Activated CD4-positive, alpha-beta T cell treated with anti-CD3 and anti-CD28 coated beads, Interleukin-2, amount 50 U/mL, for 16 hours (primary cell): ENCODE measurements around the gene USP54.

Experiments
- DNase-seq: peaks from one replicate; pipeline ENCODE4 v3.0.0-alpha.2; 2020

USP54 gene

DNA sequence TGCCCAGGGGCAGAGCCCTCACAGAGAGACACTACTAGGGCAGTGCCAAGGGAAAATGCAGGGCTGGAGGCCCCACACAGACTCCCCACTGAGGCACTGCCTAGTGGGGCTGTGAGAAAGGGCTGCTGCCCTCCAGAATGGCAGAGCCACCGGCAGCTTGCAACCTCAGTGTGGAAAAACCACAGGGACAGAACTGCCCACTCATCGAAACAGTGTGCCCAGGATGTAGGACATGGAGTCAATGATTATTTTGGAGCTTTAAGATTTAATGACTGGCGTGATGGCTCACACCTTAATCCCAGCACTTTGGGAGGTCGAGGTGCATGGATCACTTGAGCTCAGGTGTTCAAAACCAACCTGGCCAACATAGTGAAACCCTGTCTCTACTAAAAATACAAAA, 130.2 kb downstream of the USP54 start:
- no peak for DNase-seq

DNA sequence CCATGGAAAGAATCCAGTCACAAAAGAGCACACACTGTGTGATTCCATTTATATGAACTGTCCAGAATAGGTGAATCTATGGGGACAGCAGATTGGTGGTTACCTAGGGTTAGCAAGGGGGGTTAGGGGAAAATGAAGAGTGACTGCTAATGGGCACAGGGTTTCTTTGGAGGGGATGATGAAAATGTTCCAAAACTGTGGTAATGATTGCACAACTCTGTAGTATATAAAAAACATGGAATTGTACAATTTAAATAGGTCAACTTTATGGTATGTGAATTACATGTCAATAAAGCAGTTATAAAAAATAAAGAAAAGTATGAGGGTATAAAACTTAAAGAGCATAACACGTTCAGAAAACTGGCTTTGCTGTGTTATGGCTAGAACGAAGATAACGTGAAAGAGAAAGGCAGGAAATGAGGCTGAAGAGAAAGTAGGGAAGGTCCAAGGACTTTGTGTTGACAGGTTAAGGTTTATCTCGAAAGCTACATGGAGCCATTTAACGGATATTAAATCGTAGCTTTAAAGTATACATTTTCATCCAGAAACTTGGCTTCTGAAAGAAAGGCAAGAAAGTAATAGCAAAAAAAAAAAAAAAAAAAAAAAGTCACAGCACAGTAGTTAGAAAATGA, 131.3 kb downstream of the USP54 start:
- DNase-seq, result no peak

DNA sequence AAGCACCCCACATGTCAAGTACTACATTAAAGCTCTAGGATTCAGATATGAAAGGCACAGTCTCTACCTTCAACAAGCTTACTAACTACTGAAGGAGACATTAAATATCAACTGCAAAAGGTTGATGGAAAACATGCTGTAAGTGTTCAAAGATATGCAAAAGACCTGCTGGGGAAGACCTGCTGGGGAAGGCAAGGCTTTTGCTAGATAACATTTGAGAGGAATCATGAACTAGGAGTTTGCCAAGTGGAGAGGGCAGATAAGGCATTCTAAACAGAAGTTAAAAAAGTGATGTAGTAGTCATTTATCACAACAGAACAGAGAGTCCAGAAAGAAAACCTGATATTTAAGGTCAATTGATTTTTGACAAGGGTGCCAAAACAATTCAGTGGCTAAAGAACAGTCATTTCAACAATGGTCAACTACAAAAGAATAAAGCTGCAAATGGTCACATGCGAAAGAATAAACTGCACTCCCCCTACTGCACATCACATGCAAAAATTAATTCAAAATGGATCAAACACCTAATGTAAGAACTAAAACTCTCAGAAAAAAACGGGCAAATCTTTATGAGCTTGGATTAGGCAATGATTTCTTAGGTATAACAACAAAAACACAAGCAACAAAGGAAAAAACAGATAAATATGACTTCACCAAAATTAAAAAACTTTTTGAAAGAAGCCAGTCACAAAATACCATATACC, 134.8 kb downstream of the USP54 start:
- DNase-seq, result no peak

DNA sequence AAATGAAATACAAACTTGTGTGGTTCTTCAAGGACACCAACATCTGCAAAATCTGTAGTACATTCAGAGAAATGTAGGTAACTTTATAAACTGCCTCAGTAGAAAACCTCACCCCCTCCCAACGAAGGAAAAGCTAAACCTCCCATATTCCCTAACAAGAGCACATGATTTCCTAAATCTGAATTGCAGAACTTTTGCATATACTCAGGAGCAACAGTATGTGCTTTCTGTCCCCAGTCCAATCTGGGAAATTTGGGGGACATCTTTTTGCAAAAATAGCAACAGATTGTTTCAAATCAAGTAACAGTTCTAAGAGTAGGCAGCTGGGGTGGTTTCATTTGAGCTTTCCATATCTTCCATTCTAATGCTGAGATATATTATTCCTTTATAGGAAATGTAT, 142.0 kb downstream of the USP54 start:
- DNase-seq, result no peak

DNA sequence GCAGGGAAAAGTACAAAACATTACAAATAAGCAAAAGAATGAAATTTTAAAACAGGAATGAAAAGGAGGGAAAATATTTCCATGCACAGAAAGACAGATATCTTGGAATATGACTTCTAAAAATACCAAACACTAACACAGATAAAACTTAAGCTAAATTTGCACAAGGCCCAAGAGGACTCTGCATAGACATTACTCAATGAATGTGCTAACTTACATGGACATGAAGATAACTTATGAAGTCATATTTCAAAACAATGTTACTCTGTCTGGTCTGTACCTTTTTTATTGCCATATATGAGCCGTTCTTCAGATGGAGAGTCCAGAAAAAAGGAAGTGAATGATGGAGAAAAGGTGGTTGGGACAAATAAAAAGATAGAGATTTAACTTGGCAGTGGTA, 142.8 kb downstream of the USP54 start:
- no peak for DNase-seq
